Keratinocyte (primary cell): Measurements from ENCODE around the gene FNDC3B. TPM values are rescaled to one million over a fixed set of nuclear protein-coding genes. Genes with fewer than 3 reads are reported as not detected.

ENCODE experiments used
- DNase-seq: peaks from one replicate; pipeline ENCODE4 v3.0.0-alpha.2; 2011; ENCODE audit warnings: low read depth, missing footprints, low spot score
- FAIRE-seq: peaks from 2 replicates; lab custom pipeline; 2011; peaks lifted over from hg19 to GRCh38; lab: Jason Lieb, UNC
- H2AFZ ChIP-seq: 2 replicates; pipeline ENCODE4 v1.6.0; 2012; ENCODE audit warnings: low read length, control low read depth, inconsistent platforms; ENCODE audit not compliant: control insufficient read depth
- H3K27ac ChIP-seq: 2 replicates; pipeline ENCODE4 v1.5.1; 2011; ENCODE audit warnings: low read length; ENCODE audit not compliant: control insufficient read depth, insufficient read depth
- H3K27me3 ChIP-seq: 3 replicates; pipeline ENCODE4 v1.6.0; 2011; ENCODE audit warnings: low read length; ENCODE audit not compliant: control insufficient read depth, insufficient read depth; ENCODE audit errors: extremely low read depth
- H3K36me3 ChIP-seq, 2 experiments: 2 replicates in 1 of 2; 3 replicates in 1 of 2; pipeline ENCODE4 v1.5.1; 2011; ENCODE audit warnings: low read length in 2 of 2, mild to moderate bottlenecking in 1 of 2; ENCODE audit not compliant: control insufficient read depth in 2 of 2, insufficient read depth in 2 of 2; ENCODE audit errors: extremely low read depth in 1 of 2
- H3K4me1 ChIP-seq: 3 replicates; pipeline ENCODE4 v1.5.1; 2011; ENCODE audit warnings: low read length; ENCODE audit not compliant: control insufficient read depth, insufficient read depth; ENCODE audit errors: extremely low read depth
- H3K4me2 ChIP-seq: 3 replicates; pipeline ENCODE4 v1.6.0; 2011; ENCODE audit warnings: low read depth, low read length; ENCODE audit not compliant: control insufficient read depth, insufficient read depth; ENCODE audit errors: extremely low read depth
- H3K4me3 ChIP-seq, 3 experiments: fragments of 200-600 bp in 1 of 3; sonication (generic) in 1 of 3; 2 replicates in 2 of 3; 3 replicates in 1 of 3; pipeline ENCODE4 v1.5.1; 2011 to 2016; ENCODE audit warnings: low read length in 3 of 3, mild to moderate bottlenecking in 3 of 3, control low read depth in 2 of 3, inconsistent platforms in 1 of 3, low read depth in 1 of 3, mixed read lengths in 1 of 3, mixed run types in 1 of 3, moderate library complexity in 1 of 3; ENCODE audit not compliant: control insufficient read depth in 2 of 3, insufficient read depth in 2 of 3; ENCODE audit errors: extremely low read depth in 1 of 3
- H3K79me2 ChIP-seq: 2 replicates; pipeline ENCODE4 v1.6.0; 2012; ENCODE audit warnings: low read length; ENCODE audit not compliant: control insufficient read depth, insufficient read depth
- H3K9ac ChIP-seq: 3 replicates; pipeline ENCODE4 v1.6.0; 2011; ENCODE audit warnings: low read length; ENCODE audit not compliant: control insufficient read depth, insufficient read depth; ENCODE audit errors: extremely low read depth
- H3K9me1 ChIP-seq: 3 replicates; pipeline ENCODE4 v1.6.0; 2011; ENCODE audit warnings: low read length; ENCODE audit not compliant: control insufficient read depth, insufficient read depth; ENCODE audit errors: extremely low read depth
- H3K9me3 ChIP-seq: 2 replicates; pipeline ENCODE4 v1.5.1; 2012; ENCODE audit warnings: low read depth, low read length; ENCODE audit not compliant: control insufficient read depth
- H4K20me1 ChIP-seq: 3 replicates; pipeline ENCODE4 v1.6.0; 2011; ENCODE audit warnings: low read length; ENCODE audit not compliant: control insufficient read depth, insufficient read depth; ENCODE audit errors: extremely low read depth
- CTCF ChIP-seq, 3 experiments: IDR thresholded peaks in 1 of 3; conservative IDR thresholded peaks in 1 of 3; optimal IDR thresholded peaks in 1 of 3; 2 replicates in 2 of 3; 3 replicates in 1 of 3; pipeline versions ENCODE3 to v1.5.1; 2011; ENCODE audit warnings: low read length in 3 of 3, mild to moderate bottlenecking in 3 of 3, moderate library complexity in 2 of 3, control low read depth in 1 of 3, inconsistent platforms in 1 of 3; ENCODE audit not compliant: insufficient read depth in 2 of 3; ENCODE audit errors: extremely low read depth in 1 of 3
- EZH2 ChIP-seq: IDR thresholded peaks from one replicate; pipeline ENCODE4 v1.6.1; 2012; ENCODE audit warnings: inconsistent platforms, mild to moderate bottlenecking, low read length, moderate library complexity
- dilution Hi-C: fragments of 300-500 bp; cut with MboI; formaldehyde crosslinking; loops from one replicate; pipeline ENCODE4 v1.7.0; 2020; ENCODE audit warnings: low sequenced_read_pairs; ENCODE audit not compliant: extremely low pct_ligation_motif_present
- polyA plus RNA-seq, 5 experiments: library from polyadenylated mRNA; depleted of rRNA in 3 of 5; stranded (reverse) in 3 of 5; stranded (forward) in 1 of 5; unstranded in 1 of 5; fragments of >200 nt; gene quantifications; 1 replicate in 1 of 5; 2 replicates in 3 of 5; 3 replicates in 1 of 5; pipeline versions ENCODE4 v1.2.1 to v1.2.3, GENCODE V29; 2011 to 2012; ENCODE audit warnings: missing spikeins in 2 of 5, low read depth in 1 of 5, low replicate concordance in 1 of 5

Gene FNDC3B
- polyA plus RNA-seq, 1 donor (not counting 4 experiments of a cell fraction or from before 2014, with no cell fraction given), result 31.4 TPM

- FAIRE-seq, result no peak
- dilution Hi-C loops, result no loop called here
- peaks cover 11 to 28% of the 10 kb centered on the region in 2 experiments for H3K36me3 ChIP-seq
These were observed 271.0 kb downstream of the FNDC3B start for GRCh38 chr3:172310428-172310760.

GRCh38 chr3:172311217-172311616, 271.8 kb downstream of the FNDC3B start:
- dilution Hi-C loops, result no loop called here
- H3K4me1 ChIP-seq, result peaks cover 38% of the 10 kb centered on the region

More at GRCh38 chr3:172310428-172310760, 271.0 kb downstream of the FNDC3B start:
- Histone ChIP-seq H3K4me2 (no peak overlapping the region), H3K9me1 (peaks cover 2% of the 10 kb centered on the region), H3K9ac (no peak overlapping the region), H3K79me2 (no peaks in the 10 kb centered on the region), H2AFZ (no peak overlapping the region), H3K9me3 (no peaks in the 10 kb centered on the region), H4K20me1 (peaks cover 4% of the 10 kb centered on the region), H3K4me1 (peaks cover 43% of the 10 kb centered on the region), H3K27ac (no peak overlapping the region), H3K4me3 (no peak overlapping the region), H3K27me3 (no peaks in the 10 kb centered on the region)
- TF ChIP-seq EZH2 (no peak), CTCF (optimal IDR thresholded peaks at IDR 0.05 in 1 of 3, IDR thresholded peaks at IDR 0.05 in 1 of 3, conservative IDR thresholded peaks at IDR 0.05 in 1 of 3; ENCODE audit: extremely low read depth in 1 of 3, insufficient read depth in 2 of 3, low read length in 3 of 3) (no peak)
- DNase-seq, result no peak

More at GRCh38 chr3:172311217-172311616, 271.8 kb downstream of the FNDC3B start:
- no peak overlapping the region for H2AFZ ChIP-seq
- no peaks in the 10 kb centered on the region for H3K79me2 ChIP-seq
- no peaks in the 10 kb centered on the region for H3K27me3 ChIP-seq
- no peak for DNase-seq
- H3K9ac ChIP-seq, result no peak overlapping the region
- H3K9me1 ChIP-seq, result peaks cover 2% of the 10 kb centered on the region
- no peaks in the 10 kb centered on the region for H3K9me3 ChIP-seq
- peaks cover 11 to 28% of the 10 kb centered on the region in 2 experiments for H3K36me3 ChIP-seq
- no peak for FAIRE-seq
- H4K20me1 ChIP-seq, result peaks cover 4% of the 10 kb centered on the region
- no peak overlapping the region for H3K27ac ChIP-seq
- H3K4me3 ChIP-seq, result no peak overlapping the region
- TF ChIP-seq CTCF (optimal IDR thresholded peaks at IDR 0.05 in 1 of 3, IDR thresholded peaks at IDR 0.05 in 1 of 3, conservative IDR thresholded peaks at IDR 0.05 in 1 of 3; ENCODE audit: extremely low read depth in 1 of 3, insufficient read depth in 2 of 3, low read length in 3 of 3) (no peak), EZH2 (no peak)
- H3K4me2 ChIP-seq, result no peak overlapping the region
